Heart left ventricle (tissue), 13 donors: ENCODE measurements around the gene NGFR.

Source experiments
- POLR2A ChIP-seq, 2 donors: fragments of 450-650 bp; IDR thresholded peaks; one replicate each; pipeline ENCODE4 v1.6.1; 2017; ENCODE audit warnings: antibody characterized with exemption in 2 of 2, mild to moderate bottlenecking in 2 of 2, moderate library complexity in 2 of 2
- TF ChIP-seq, protein P1 (sequence below), 12 donors: fragments of 200-600 bp; sonication (generic) in 4 of 12; IDR thresholded peaks; one replicate each; pipeline versions ENCODE4 v1.5.0 to v1.8.0; 2018 to 2022; ENCODE audit warnings: antibody characterized with exemption in 12 of 12, mild to moderate bottlenecking in 5 of 12
- donor health status: ischemic (EF 13 %, LVEDD 7.1; RV severe dilation, severe dysfunction).
- donor health status: DM: no; HTN: yes; CAD: no.
- donor health status: DM: no; HTN: no; CAD: no.
- donor health status: ischemic (EF 25% LVEDD 6.9; RV normal size, moderate dysfunction).
- donor health status: ischemic (EF 25% LVEDD 5.7; RV mildly dilated, moderate dysfunction).
- donor health status: ischemic (EF 35%, LVEDD 5.7; RV mildly dilated, moderate dysfunction).
- donor health status: nonischemic (EF 11% LVEDD 7.7; RV severe dilation, severe dysfunction).
- donor health status: DM: yes; HTN: yes; CAD: no.
- donor health status: PGD.
- donor health status: ischemic (EF 29% LVEDD 5.4; RV normal size, mild dysfunction).
- donor health status: nonischemic (EF 23%, LVEDD 6.1; RV moderate dilation, normal function).

DNA sequence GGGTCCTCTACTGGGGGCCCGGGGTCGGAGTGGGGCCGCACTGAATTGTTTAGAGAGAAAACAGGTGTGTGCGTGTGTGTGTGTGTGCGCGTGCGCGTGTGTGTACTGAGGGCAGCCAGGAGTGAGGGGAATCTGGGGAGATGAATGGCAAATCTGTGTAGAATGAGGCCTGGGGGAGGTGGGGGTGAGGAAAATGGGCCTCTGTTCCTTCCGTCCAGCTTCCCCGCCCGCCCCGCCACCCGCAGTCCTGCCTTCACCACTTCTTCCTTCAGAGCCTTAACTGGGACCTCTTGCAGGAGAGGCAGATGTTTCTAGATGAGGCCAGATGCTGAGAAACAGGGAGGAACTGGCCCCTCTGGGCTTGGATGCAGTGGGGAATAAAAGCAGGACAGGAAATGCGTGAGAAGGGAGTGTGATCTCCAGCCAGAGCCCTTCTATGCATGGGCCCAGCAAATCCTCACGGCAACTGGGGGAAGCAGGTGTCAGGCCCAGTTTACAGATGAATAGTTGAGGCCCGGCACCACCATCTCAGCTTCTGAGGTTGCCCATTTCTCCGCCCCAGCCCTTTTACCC, 29.7 kb upstream of the NGFR start:
- TF ChIP-seq, protein P1, sequence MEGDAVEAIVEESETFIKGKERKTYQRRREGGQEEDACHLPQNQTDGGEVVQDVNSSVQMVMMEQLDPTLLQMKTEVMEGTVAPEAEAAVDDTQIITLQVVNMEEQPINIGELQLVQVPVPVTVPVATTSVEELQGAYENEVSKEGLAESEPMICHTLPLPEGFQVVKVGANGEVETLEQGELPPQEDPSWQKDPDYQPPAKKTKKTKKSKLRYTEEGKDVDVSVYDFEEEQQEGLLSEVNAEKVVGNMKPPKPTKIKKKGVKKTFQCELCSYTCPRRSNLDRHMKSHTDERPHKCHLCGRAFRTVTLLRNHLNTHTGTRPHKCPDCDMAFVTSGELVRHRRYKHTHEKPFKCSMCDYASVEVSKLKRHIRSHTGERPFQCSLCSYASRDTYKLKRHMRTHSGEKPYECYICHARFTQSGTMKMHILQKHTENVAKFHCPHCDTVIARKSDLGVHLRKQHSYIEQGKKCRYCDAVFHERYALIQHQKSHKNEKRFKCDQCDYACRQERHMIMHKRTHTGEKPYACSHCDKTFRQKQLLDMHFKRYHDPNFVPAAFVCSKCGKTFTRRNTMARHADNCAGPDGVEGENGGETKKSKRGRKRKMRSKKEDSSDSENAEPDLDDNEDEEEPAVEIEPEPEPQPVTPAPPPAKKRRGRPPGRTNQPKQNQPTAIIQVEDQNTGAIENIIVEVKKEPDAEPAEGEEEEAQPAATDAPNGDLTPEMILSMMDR (IDR thresholded peaks at IDR 0.05) = no peak
- no peak for TF ChIP-seq POLR2A (IDR thresholded peaks at IDR 0.05)
